Activated CD4-positive, alpha-beta memory T cell treated with anti-CD3 and anti-CD28 coated beads for 36 hours (primary cell): Measurements from ENCODE around the gene FAM107B. TPM values are rescaled to one million over a fixed set of nuclear protein-coding genes. Genes with fewer than 3 reads are reported as not detected.
A peak's percentile ranks its signal among the peaks of the same experiment; 100 is the strongest.

Experiments used
- CTCF ChIA-PET: fragments of 350-600 bp; sonication (Branson Sonifier 250); formaldehyde crosslinking; loops from one replicate; lab custom pipeline; 2021; ENCODE audit warnings: antibody characterized with exemption, inconsistent platforms; lab: Charles Lee
- POLR2A ChIA-PET: fragments of 350-600 bp; sonication (Branson Sonifier 250); formaldehyde crosslinking; loops from one replicate; lab custom pipeline; 2021; ENCODE audit warnings: antibody characterized with exemption; lab: Charles Lee
- DNase-seq: peaks from one replicate; pipeline ENCODE4 v3.0.0-alpha.2; 2020
- H3K27ac Mint-ChIP-seq: one replicate; pipeline ENCODE4 v1.8.0; 2021; ENCODE audit warnings: mixed read lengths
- H3K27me3 Mint-ChIP-seq: one replicate; pipeline ENCODE4 v1.8.0; 2021; ENCODE audit warnings: mixed read lengths
- H3K36me3 Mint-ChIP-seq: one replicate; pipeline ENCODE4 v1.8.0; 2021; ENCODE audit warnings: mixed read lengths
- H3K4me1 Mint-ChIP-seq: one replicate; pipeline ENCODE4 v1.8.0; 2021; ENCODE audit warnings: low read depth, mixed read lengths
- H3K4me3 Mint-ChIP-seq: one replicate; pipeline ENCODE4 v1.8.0; 2021; ENCODE audit warnings: mild to moderate bottlenecking, mixed read lengths
- H3K9me3 Mint-ChIP-seq: one replicate; pipeline ENCODE4 v1.8.0; 2021; ENCODE audit warnings: mixed read lengths
- intact Hi-C: fragments of 100-400 bp; cut with micrococcal nuclease; formaldehyde crosslinking; loops from one replicate; pipeline ENCODE4 v1.15.1; 2023
- total RNA-seq, 2 experiments: library from RNA; stranded (reverse); gene quantifications; one replicate each; pipeline ENCODE4 v1.2.3, GENCODE V29; 2021

The FAM107B gene
- total RNA-seq, 2 experiments from 2014 or later: 132 to 138 TPM

GRCh38 chr10:14579405-14579804 is 195.3 kb downstream of the FAM107B start:
- H3K4me1 Mint-ChIP-seq: peaks cover 78% of the 10 kb centered on the region

GRCh38 chr10:14578060-14578952 is 196.4 kb downstream of the FAM107B start:
- Mint-ChIP-seq H3K4me1 (peaks cover 76% of the 10 kb centered on the region), H3K9me3 (no peaks in the 10 kb centered on the region), H3K36me3 (peaks cover 34% of the 10 kb centered on the region), H3K4me3 (no peak overlapping the region), H3K27ac (peak overlapping the region; percentile 18), H3K27me3 (no peaks in the 10 kb centered on the region)
- POLR2A ChIA-PET: no interaction called here
- intact Hi-C loops: no loop called here
- no peak for DNase-seq
- CTCF ChIA-PET: no interaction called here

More at GRCh38 chr10:14579405-14579804, 195.3 kb downstream of the FAM107B start:
- Mint-ChIP-seq H3K27me3 (no peaks in the 10 kb centered on the region), H3K9me3 (no peaks in the 10 kb centered on the region), H3K36me3 (peaks cover 31% of the 10 kb centered on the region), H3K4me3 (no peak overlapping the region), H3K27ac (no peak overlapping the region)
- intact Hi-C loops: no loop called here
- DNase-seq: no peak
- ChIA-PET POLR2A (no interaction called here), CTCF (no interaction called here)

DNA sequence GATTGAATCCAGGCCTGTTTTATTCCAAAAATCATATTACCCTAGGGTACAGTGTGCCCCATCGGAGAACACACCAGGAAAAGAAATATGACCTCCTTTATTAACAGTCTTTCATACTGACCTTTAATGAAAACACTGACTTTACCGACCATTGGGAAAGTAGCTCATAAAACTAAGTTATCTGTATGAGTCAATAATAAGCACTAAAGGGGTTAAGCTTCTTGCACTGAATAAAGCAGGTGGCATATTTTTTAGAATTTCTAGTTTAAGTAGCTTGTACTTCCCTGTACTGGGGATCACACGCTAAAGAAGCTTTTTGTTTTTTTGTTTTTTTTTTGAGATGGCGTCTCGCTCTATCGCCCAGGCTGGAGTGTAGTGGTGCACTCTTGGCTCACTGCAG is 199.8 kb downstream of the FAM107B start:
- POLR2A ChIA-PET: interaction anchor here (1.3 kb wide), 1 partner anchor 14 kb away, joined by 6 read pairs; no protein-coding TSS in a partner anchor
- Mint-ChIP-seq H3K36me3 (peaks cover 36% of the 10 kb centered on the region), H3K27ac (peak overlapping the region; percentile 71), H3K9me3 (no peaks in the 10 kb centered on the region), H3K4me1 (peaks cover 83% of the 10 kb centered on the region), H3K4me3 (no peak overlapping the region), H3K27me3 (no peaks in the 10 kb centered on the region)
- intact Hi-C loops: no loop called here
- CTCF ChIA-PET: interaction anchor here (1.2 to 2.2 kb wide), 4 partner anchors 12 to 248 kb away, joined by 3 to 8 read pairs (median 4); no protein-coding TSS in a partner anchor
- DNase-seq: no peak

DNA sequence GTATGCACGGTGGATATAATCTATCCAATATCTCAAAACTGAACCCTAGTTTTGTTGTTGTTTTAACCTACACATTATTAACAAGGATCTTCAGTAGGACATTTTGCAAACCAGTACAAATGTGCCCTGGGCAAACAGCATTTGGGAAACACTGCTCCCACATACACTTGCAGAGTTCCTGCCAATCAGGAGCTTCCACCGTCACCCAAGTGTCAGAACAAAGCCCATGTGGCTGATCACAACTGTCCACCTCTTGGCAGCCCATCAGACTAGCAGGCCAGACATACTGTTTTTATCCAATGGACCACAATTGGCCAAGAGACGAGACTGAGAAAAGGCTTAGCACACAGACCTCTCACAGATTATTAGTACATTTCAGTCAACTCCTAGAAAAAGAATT is 200.4 kb downstream of the FAM107B start:
- H3K27ac Mint-ChIP-seq: peak overlapping the region; percentile 71

GRCh38 chr10:14573666-14574261 is 200.9 kb downstream of the FAM107B start:
- no peaks in the 10 kb centered on the region for H3K27me3 Mint-ChIP-seq
- DNase-seq: no peak
- CTCF ChIA-PET: interaction anchor here (0.6 to 2.2 kb wide), 6 partner anchors 12 to 249 kb away, joined by 3 to 5 read pairs (median 4); no protein-coding TSS in a partner anchor
- intact Hi-C loops: no loop called here
- no peak overlapping the region for H3K4me3 Mint-ChIP-seq
- H3K9me3 Mint-ChIP-seq: no peaks in the 10 kb centered on the region
- peak overlapping the region; percentile 74 for H3K27ac Mint-ChIP-seq
- H3K36me3 Mint-ChIP-seq: peaks cover 38% of the 10 kb centered on the region
- POLR2A ChIA-PET: interaction anchor here (1.1 to 2.4 kb wide), 2 partner anchors 9 to 12 kb away, joined by 4 to 11 read pairs; no protein-coding TSS in a partner anchor
- H3K4me1 Mint-ChIP-seq: peaks cover 86% of the 10 kb centered on the region

More for the DNA sequence above, 200.4 kb downstream of the FAM107B start:
- DNase-seq: no peak
- H3K27me3 Mint-ChIP-seq: no peaks in the 10 kb centered on the region
- H3K36me3 Mint-ChIP-seq: peaks cover 38% of the 10 kb centered on the region
- no peaks in the 10 kb centered on the region for H3K9me3 Mint-ChIP-seq
- intact Hi-C loops: no loop called here
- no peak overlapping the region for H3K4me3 Mint-ChIP-seq
- ChIA-PET POLR2A (interaction anchor here (1.3 kb wide), 1 partner anchor 14 kb away, joined by 6 read pairs; no protein-coding TSS in a partner anchor), CTCF (interaction anchor here (1.2 to 2.2 kb wide), 5 partner anchors 12 to 249 kb away, joined by 3 to 8 read pairs (median 4); no protein-coding TSS in a partner anchor)
- peaks cover 84% of the 10 kb centered on the region for H3K4me1 Mint-ChIP-seq

GRCh38 chr10:14572811-14573210 is 201.9 kb downstream of the FAM107B start:
- ChIA-PET CTCF (interaction anchor here (0.6 to 1.9 kb wide), 7 partner anchors 11 to 250 kb away, joined by 3 to 4 read pairs (median 3); no protein-coding TSS in a partner anchor), POLR2A (interaction anchor here (1.1 to 2.4 kb wide), 3 partner anchors 10 to 16 kb away, joined by 3 to 11 read pairs (median 4); no protein-coding TSS in a partner anchor)
- DNase-seq: no peak
- intact Hi-C loops: loop anchor here (1.0 kb wide), 3 partner anchors 10 to 15 kb away; no protein-coding TSS in a partner anchor
- peaks cover 86% of the 10 kb centered on the region for H3K4me1 Mint-ChIP-seq
- H3K27me3 Mint-ChIP-seq: no peaks in the 10 kb centered on the region
- H3K27ac Mint-ChIP-seq: peak overlapping the region; percentile 49
- H3K9me3 Mint-ChIP-seq: no peaks in the 10 kb centered on the region
- H3K36me3 Mint-ChIP-seq: peaks cover 32% of the 10 kb centered on the region
- H3K4me3 Mint-ChIP-seq: no peak overlapping the region

DNA sequence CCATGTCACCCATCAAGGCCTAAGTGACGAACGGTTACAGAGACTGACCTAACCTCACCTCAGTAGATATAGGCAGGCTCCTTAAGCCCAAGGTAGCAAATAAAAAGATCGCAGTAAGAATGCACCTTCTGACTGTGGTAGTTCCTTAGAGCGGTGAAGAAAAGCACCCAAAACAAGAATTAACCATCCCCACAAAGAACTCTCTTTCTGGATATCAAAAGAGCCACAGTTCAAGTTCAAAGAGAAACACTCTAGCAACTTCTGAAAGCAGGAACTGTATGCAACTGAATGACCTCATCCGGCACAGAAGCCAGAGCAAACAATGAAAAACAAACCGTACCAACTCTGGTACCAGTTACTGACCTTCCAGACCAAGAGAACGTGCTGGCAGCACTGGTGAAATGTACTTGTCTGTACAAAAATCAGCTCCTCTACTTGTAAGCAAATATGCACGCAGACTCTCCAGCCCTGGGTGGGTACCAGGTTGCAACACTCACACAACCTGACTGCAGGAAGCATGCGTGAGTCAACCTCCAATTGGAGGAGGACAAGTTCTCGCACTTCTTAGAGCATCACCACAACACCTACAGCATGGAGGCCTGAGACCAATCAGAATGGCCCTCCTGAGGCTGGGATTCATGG is 202.7 kb downstream of the FAM107B start:
- intact Hi-C loops: loop anchor here (1.0 kb wide), 3 partner anchors 11 to 16 kb away; no protein-coding TSS in a partner anchor
- POLR2A ChIA-PET: interaction anchor here (1.0 to 2.4 kb wide), 7 partner anchors 10 to 386 kb away, joined by 3 to 11 read pairs (median 4); no protein-coding TSS in a partner anchor
- peaks cover 34% of the 10 kb centered on the region for H3K36me3 Mint-ChIP-seq
- peak; percentile 78 for DNase-seq
- no peaks in the 10 kb centered on the region for H3K27me3 Mint-ChIP-seq
- CTCF ChIA-PET: interaction anchor here (0.6 to 1.6 kb wide), 5 partner anchors 9 to 229 kb away, joined by 3 to 5 read pairs (median 3); no protein-coding TSS in a partner anchor
- H3K9me3 Mint-ChIP-seq: no peaks in the 10 kb centered on the region
- H3K4me1 Mint-ChIP-seq: peaks cover 90% of the 10 kb centered on the region
- peak overlapping the region; percentile 69 for H3K4me3 Mint-ChIP-seq
- H3K27ac Mint-ChIP-seq: peak overlapping the region; percentile 90

DNA sequence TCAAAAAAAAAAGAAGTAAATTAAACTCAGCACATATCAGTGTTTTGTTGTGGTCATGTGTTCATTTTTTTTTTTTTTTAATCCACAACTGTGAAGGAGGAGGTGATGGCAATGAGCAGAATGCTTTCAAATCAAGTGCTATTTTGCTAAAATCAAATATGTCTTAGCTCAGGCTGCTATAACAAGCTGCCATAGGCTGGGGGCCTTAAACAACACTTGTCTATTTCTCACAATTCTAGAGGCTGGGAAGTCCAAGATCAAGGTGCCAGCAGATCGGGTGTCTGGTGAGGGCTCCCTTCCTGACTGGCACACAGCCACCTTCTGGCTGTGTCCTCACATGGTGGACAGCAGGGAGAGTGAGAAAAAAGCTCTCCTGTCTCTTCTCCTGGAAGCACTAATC is 203.9 kb downstream of the FAM107B start:
- Mint-ChIP-seq H3K27me3 (no peaks in the 10 kb centered on the region), H3K4me3 (peak overlapping the region; percentile 69), H3K9me3 (no peaks in the 10 kb centered on the region), H3K36me3 (peaks cover 43% of the 10 kb centered on the region), H3K4me1 (peaks cover 90% of the 10 kb centered on the region), H3K27ac (peak overlapping the region; percentile 90)
- intact Hi-C loops: no loop called here
- no peak for DNase-seq
- ChIA-PET CTCF (interaction anchor here (0.8 to 1.6 kb wide), 5 partner anchors 8 to 27 kb away, joined by 3 to 5 read pairs (median 4); no protein-coding TSS in a partner anchor), POLR2A (interaction anchor here (1.2 to 1.9 kb wide), 2 partner anchors 63 to 385 kb away, joined by 3 to 7 read pairs; no protein-coding TSS in a partner anchor)

DNA sequence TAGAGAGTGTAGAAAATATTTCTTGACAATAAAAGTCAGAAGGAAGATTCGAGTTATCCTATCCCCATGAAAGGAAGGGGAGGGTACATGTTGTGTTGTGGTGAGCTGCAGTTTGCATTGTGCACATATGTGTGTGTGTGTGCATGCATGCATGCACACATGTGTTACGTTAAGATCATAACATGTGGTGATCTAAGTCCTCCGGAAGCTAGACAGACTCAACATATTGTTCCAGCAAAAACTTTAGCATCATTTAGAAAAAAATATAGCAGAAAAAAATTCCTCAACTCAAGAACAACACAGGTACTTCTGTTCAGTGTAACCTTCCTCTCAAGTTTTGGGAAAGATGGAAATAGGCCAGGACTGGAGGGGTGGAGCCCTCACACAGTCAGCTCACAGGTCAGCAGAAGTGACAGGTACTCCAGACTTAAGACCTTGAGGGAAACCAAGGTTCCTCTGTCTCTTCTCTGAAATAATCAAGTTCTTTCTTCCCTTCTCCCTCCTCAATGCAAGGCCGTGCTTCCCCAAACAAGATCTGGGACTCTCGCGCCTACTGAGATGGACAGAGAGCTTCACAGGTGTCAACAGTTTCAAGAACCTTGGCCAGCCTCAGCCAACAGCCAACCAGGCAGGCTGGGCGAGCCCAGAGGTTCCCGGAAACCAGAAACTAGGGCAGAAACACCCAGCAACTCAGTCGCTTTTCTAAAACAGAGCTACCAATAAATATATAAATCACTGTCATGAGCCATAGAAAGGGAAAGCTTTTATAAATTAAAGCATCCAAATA is 205.2 kb downstream of the FAM107B start:
- Mint-ChIP-seq H3K27ac (peak overlapping the region; percentile 90), H3K9me3 (no peaks in the 10 kb centered on the region), H3K36me3 (peaks cover 46% of the 10 kb centered on the region), H3K4me1 (peaks cover 92% of the 10 kb centered on the region), H3K4me3 (peak overlapping the region; percentile 69), H3K27me3 (no peaks in the 10 kb centered on the region)
- ChIA-PET POLR2A (interaction anchor here (1.3 kb wide), 1 partner anchor 36 kb away, joined by 4 read pairs; no protein-coding TSS in a partner anchor), CTCF (interaction anchor here (0.8 to 2.1 kb wide), 2 partner anchors 9 to 14 kb away, joined by 6 to 8 read pairs; no protein-coding TSS in a partner anchor)
- DNase-seq: peak; percentile 57
- intact Hi-C loops: loop anchor here (10.0 kb wide), 1 partner anchor 385 kb away; no protein-coding TSS in a partner anchor

DNA sequence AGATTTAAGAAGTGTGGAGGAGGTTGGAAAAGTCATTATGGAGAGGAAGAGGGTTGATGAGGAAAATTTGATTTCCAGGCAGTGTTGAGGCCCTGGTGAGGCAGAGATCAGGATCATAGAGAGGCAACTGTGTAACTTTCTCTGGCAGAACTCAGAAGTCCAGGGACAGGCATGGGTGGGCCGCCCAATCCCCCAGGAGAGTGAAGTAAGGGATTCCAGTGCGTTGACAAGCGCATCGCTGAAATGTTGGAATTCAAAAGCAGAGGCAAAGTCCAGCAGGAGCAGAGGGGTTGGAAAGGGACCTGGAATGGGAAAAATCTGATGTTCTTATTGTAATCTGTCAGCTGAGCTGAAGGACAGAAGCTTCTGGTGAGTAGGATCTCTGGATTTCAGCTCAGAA is 207.3 kb downstream of the FAM107B start:
- ChIA-PET CTCF (interaction anchor here (0.5 to 1.3 kb wide), 3 partner anchors 10 to 404 kb away, joined by 3 to 5 read pairs (median 3); no protein-coding TSS in a partner anchor), POLR2A (interaction anchor here (0.7 to 1.7 kb wide), 2 partner anchors 21 to 38 kb away, joined by 3 to 4 read pairs; no protein-coding TSS in a partner anchor)
- DNase-seq: no peak

More for the DNA sequence above, 207.3 kb downstream of the FAM107B start:
- H3K4me1 Mint-ChIP-seq: peaks cover 91% of the 10 kb centered on the region
- H3K36me3 Mint-ChIP-seq: peaks cover 44% of the 10 kb centered on the region
- H3K4me3 Mint-ChIP-seq: no peak overlapping the region
- no peaks in the 10 kb centered on the region for H3K27me3 Mint-ChIP-seq
- no peaks in the 10 kb centered on the region for H3K9me3 Mint-ChIP-seq
- intact Hi-C loops: loop anchor here (10.0 kb wide), 1 partner anchor 383 kb away; no protein-coding TSS in a partner anchor
- peak overlapping the region; percentile 90 for H3K27ac Mint-ChIP-seq
